ENCODE results near the gene ATP5PD.

The ATP5PD gene

GRCh38 chr17:75088465-75089417 is 42.0 kb upstream of the ATP5PD start:
- TF ChIP-seq CTCF (IDR thresholded peaks at IDR 0.05; ENCODE audit: borderline replicate concordance, insufficient read depth, low read depth, low read length): no peak
- no peak overlapping the region for H3K4me3 ChIP-seq (ENCODE audit: low read depth, low read length)

- no peak for TF ChIP-seq CTCF (IDR thresholded peaks at IDR 0.05; ENCODE audit: borderline replicate concordance, insufficient read depth, low read depth, low read length)
- H3K4me3 ChIP-seq (ENCODE audit: low read depth, low read length): peak within 1 kb of the TSS; percentile 45
These were observed 41.0 kb upstream of the ATP5PD start, which contains the start of gene SLC16A5 for GRCh38 chr17:75087558-75088453. SLC16A5 (plus strand) TSS chr17:75087954; CDS start chr17:75093637, 5,683 bp downstream.

- peak overlapping the region; percentile 45 for H3K4me3 ChIP-seq (ENCODE audit: low read depth, low read length)
- no peak for TF ChIP-seq CTCF (IDR thresholded peaks at IDR 0.05; ENCODE audit: borderline replicate concordance, insufficient read depth, low read depth, low read length)
These were observed 40.4 kb upstream of the ATP5PD start for GRCh38 chr17:75087182-75087557.

GRCh38 chr17:75086496-75087181 is 39.9 kb upstream of the ATP5PD start:
- no peak overlapping the region for H3K4me3 ChIP-seq (ENCODE audit: low read depth, low read length)
- no peak for TF ChIP-seq CTCF (IDR thresholded peaks at IDR 0.05; ENCODE audit: borderline replicate concordance, insufficient read depth, low read depth, low read length)

GRCh38 chr17:75084039-75084660 is 37.4 kb upstream of the ATP5PD start:
- H3K4me3 ChIP-seq (ENCODE audit: low read depth, low read length): no peak overlapping the region
- TF ChIP-seq CTCF (IDR thresholded peaks at IDR 0.05; ENCODE audit: borderline replicate concordance, insufficient read depth, low read depth, low read length): no peak

GRCh38 chr17:75082683-75083082 is 35.9 kb upstream of the ATP5PD start:
- no peak overlapping the region for H3K4me3 ChIP-seq (ENCODE audit: low read depth, low read length)
- no peak for TF ChIP-seq CTCF (IDR thresholded peaks at IDR 0.05; ENCODE audit: borderline replicate concordance, insufficient read depth, low read depth, low read length)
